Stomach smooth muscle (tissue), 2 donors: ENCODE measurements around the gene PCGF5.

ENCODE experiments used
- H3K27ac ChIP-seq: one replicate; pipeline ENCODE4 v1.7.0; 2013; ENCODE audit warnings: mild to moderate bottlenecking, low read length, inconsistent platforms
- H3K27me3 ChIP-seq, 2 donors: one replicate each; pipeline ENCODE4 v1.7.0; 2013; ENCODE audit warnings: low read length in 2 of 2; ENCODE audit not compliant: insufficient read depth in 2 of 2, control insufficient read depth in 1 of 2
- H3K36me3 ChIP-seq, 2 donors: one replicate each; pipeline ENCODE4 v1.7.0; 2013; ENCODE audit warnings: low read length in 2 of 2; ENCODE audit not compliant: control insufficient read depth in 2 of 2, insufficient read depth in 2 of 2
- H3K4me1 ChIP-seq: one replicate; pipeline ENCODE4 v1.7.0; 2013; ENCODE audit warnings: low read length; ENCODE audit not compliant: control insufficient read depth, insufficient read depth
- H3K4me3 ChIP-seq, 2 donors: one replicate each; pipeline ENCODE4 v1.7.0; 2013; ENCODE audit warnings: low read length in 2 of 2
- H3K9ac ChIP-seq, 2 donors: one replicate each; pipeline ENCODE4 v1.7.0; 2013; ENCODE audit warnings: low read length in 2 of 2, mild to moderate bottlenecking in 1 of 2
- H3K9me3 ChIP-seq, 2 donors: one replicate each; pipeline ENCODE4 v1.7.0; 2013; ENCODE audit warnings: low read length in 2 of 2; ENCODE audit not compliant: control insufficient read depth in 2 of 2
- donor health status: healthy.
- donor health status: Pancreatic carcinoma.

The PCGF5 gene

GRCh38 chr10:91194497-91195179 lies 25.8 kb upstream of the PCGF5 start:
- Histone ChIP-seq H3K9ac (no peak overlapping the region), H3K4me3 (no peak overlapping the region), H3K9me3 (no peaks in the 10 kb centered on the region), H3K4me1 (no peaks in the 10 kb centered on the region), H3K36me3 (no peaks in the 10 kb centered on the region), H3K27me3 (no peaks in the 10 kb centered on the region), H3K27ac (no peak overlapping the region)

- H3K4me3 ChIP-seq: no peak overlapping the region
- H3K27ac ChIP-seq: no peak overlapping the region
- no peak overlapping the region for H3K9ac ChIP-seq
- no peaks in the 10 kb centered on the region for H3K9me3 ChIP-seq
- no peaks in the 10 kb centered on the region for H3K4me1 ChIP-seq
- no peaks in the 10 kb centered on the region for H3K27me3 ChIP-seq
- H3K36me3 ChIP-seq: no peaks in the 10 kb centered on the region
Measured at GRCh38 chr10:91196268-91197048, 24.0 kb upstream of the PCGF5 start.

- H3K27ac ChIP-seq: no peak overlapping the region
- no peaks in the 10 kb centered on the region for H3K36me3 ChIP-seq
- no peak overlapping the region for H3K4me3 ChIP-seq
- H3K9me3 ChIP-seq: no peaks in the 10 kb centered on the region
- H3K27me3 ChIP-seq: no peaks in the 10 kb centered on the region
- H3K9ac ChIP-seq: no peak overlapping the region
- H3K4me1 ChIP-seq: peaks cover 3% of the 10 kb centered on the region
Measured at GRCh38 chr10:91197127-91197526, 23.3 kb upstream of the PCGF5 start.

- Histone ChIP-seq H3K9me3 (no peaks in the 10 kb centered on the region), H3K27ac (no peak overlapping the region), H3K4me1 (peaks cover 3% of the 10 kb centered on the region), H3K27me3 (no peaks in the 10 kb centered on the region), H3K9ac (no peak overlapping the region), H3K36me3 (no peaks in the 10 kb centered on the region), H3K4me3 (no peak overlapping the region)
Measured at GRCh38 chr10:91198781-91199180, 21.7 kb upstream of the PCGF5 start.

- Histone ChIP-seq H3K36me3 (no peaks in the 10 kb centered on the region), H3K9me3 (no peaks in the 10 kb centered on the region), H3K27ac (no peak overlapping the region), H3K27me3 (no peaks in the 10 kb centered on the region), H3K4me1 (peaks cover 3% of the 10 kb centered on the region), H3K4me3 (no peak overlapping the region), H3K9ac (no peak overlapping the region)
Measured at GRCh38 chr10:91200314-91201212, 19.9 kb upstream of the PCGF5 start.

- Histone ChIP-seq H3K9me3 (no peaks in the 10 kb centered on the region), H3K27ac (no peak overlapping the region), H3K36me3 (no peaks in the 10 kb centered on the region), H3K9ac (no peak overlapping the region), H3K4me1 (peaks cover 3% of the 10 kb centered on the region), H3K4me3 (no peak overlapping the region), H3K27me3 (no peaks in the 10 kb centered on the region)
Measured at GRCh38 chr10:91201213-91201996, 19.1 kb upstream of the PCGF5 start.

GRCh38 chr10:91206427-91206826 lies 14.0 kb upstream of the PCGF5 start:
- Histone ChIP-seq H3K36me3 (no peaks in the 10 kb centered on the region), H3K27ac (no peak overlapping the region), H3K4me1 (peaks cover 3% of the 10 kb centered on the region), H3K9me3 (no peaks in the 10 kb centered on the region), H3K9ac (no peak overlapping the region), H3K27me3 (no peaks in the 10 kb centered on the region), H3K4me3 (no peak overlapping the region)

- H3K9me3 ChIP-seq: no peaks in the 10 kb centered on the region
- no peaks in the 10 kb centered on the region for H3K27me3 ChIP-seq
- H3K27ac ChIP-seq: no peak overlapping the region
- H3K36me3 ChIP-seq: no peaks in the 10 kb centered on the region
- H3K4me1 ChIP-seq: no peaks in the 10 kb centered on the region
- H3K9ac ChIP-seq: no peak overlapping the region
- no peak overlapping the region for H3K4me3 ChIP-seq
Measured at GRCh38 chr10:91206837-91207474, 13.5 kb upstream of the PCGF5 start.

- no peaks in the 10 kb centered on the region for H3K27me3 ChIP-seq
- H3K9me3 ChIP-seq: no peaks in the 10 kb centered on the region
- H3K4me1 ChIP-seq: no peaks in the 10 kb centered on the region
- no peak overlapping the region for H3K27ac ChIP-seq
- H3K4me3 ChIP-seq: no peak overlapping the region
- no peak overlapping the region for H3K9ac ChIP-seq
- H3K36me3 ChIP-seq: no peaks in the 10 kb centered on the region
Measured at GRCh38 chr10:91208642-91209041, 11.8 kb upstream of the PCGF5 start.

GRCh38 chr10:91210014-91210413 lies 10.4 kb upstream of the PCGF5 start:
- no peak overlapping the region for H3K27ac ChIP-seq

More at GRCh38 chr10:91210014-91210413, 10.4 kb upstream of the PCGF5 start:
- Histone ChIP-seq H3K9me3 (no peaks in the 10 kb centered on the region), H3K4me1 (no peaks in the 10 kb centered on the region), H3K36me3 (no peaks in the 10 kb centered on the region), H3K27me3 (no peaks in the 10 kb centered on the region), H3K9ac (no peak overlapping the region), H3K4me3 (no peak overlapping the region)
